Right cardiac atrium (tissue), 5 donors: ENCODE data around the gene CSGALNACT2. TPM values are rescaled to one million over a fixed set of nuclear protein-coding genes. Genes with fewer than 3 reads are reported as not detected.
A peak's percentile ranks its signal among the peaks of the same experiment; 100 is the strongest.

ENCODE experiments used
- ATAC-seq, 2 donors: fragments of 200-7000 bp; cut with Tn5 transposase; one replicate each; pipeline versions ENCODE4 v1.8.0 to v1.9.1; 2020; ENCODE audit warnings: moderate library complexity in 2 of 2, mild to moderate bottlenecking in 1 of 2
- DNase-seq, 3 donors: peaks; one replicate each; pipeline ENCODE4 v3.0.0-alpha.2; 2020
- H3K27ac ChIP-seq: one replicate; pipeline ENCODE4 v1.5.1; 2013; ENCODE audit warnings: mild to moderate bottlenecking, low read length, control low read depth, moderate library complexity
- H3K27me3 ChIP-seq: one replicate; pipeline ENCODE4 v1.6.1; 2013; ENCODE audit not compliant: control insufficient read depth, insufficient read depth
- H3K4me1 ChIP-seq: one replicate; pipeline ENCODE4 v1.6.1; 2013; ENCODE audit warnings: low read length; ENCODE audit not compliant: control insufficient read depth, insufficient read depth
- H3K4me3 ChIP-seq: one replicate; pipeline ENCODE4 v1.5.1; 2013; ENCODE audit warnings: low read length, control low read depth
- H3K9me3 ChIP-seq: one replicate; pipeline ENCODE4 v1.6.1; 2013; ENCODE audit warnings: low read length; ENCODE audit not compliant: control insufficient read depth
- WGBS: extraction: QIAGEN DNeasy Blood & Tissue Kit; methylation state at CpG from one replicate; pipeline ENCODE4 v1.1.7; 2013; 5-methylcytosine and 5-hydroxymethylcytosine counted together
- intact Hi-C, 4 donors: fragments of 100-400 bp; cut with DNase I; formaldehyde crosslinking; loops; one replicate each; pipeline versions ENCODE4 v1.11.0 to v1.14.0; 2022 to 2023
- polyA plus RNA-seq: library from polyadenylated mRNA; stranded (reverse); fragments of 200-250 nt; gene quantifications from one replicate; pipeline ENCODE4 v1.2.3, GENCODE V29; 2013
- total RNA-seq, 4 donors: library from RNA; stranded (reverse); fragmentation: NEBNext Ultra II Directional; extraction: Animal tissue kit (Norgen Biotek cat#: 25700); gene quantifications; one replicate each; pipeline ENCODE4 v1.2.1, GENCODE V29; 2021
- donor health status: healthy with polysubstance abuse.
- donor health status: DM: no; HTN: yes; CAD: no.
- donor health status: DM: no; HTN: no; CAD: no.
- donor health status: DM: no; HTN: yes; CAD: no; lungs with severe emphysema.
- donor health status: DM: yes; HTN: yes; CAD: no.

CSGALNACT2 gene
- total and polyA plus RNA-seq, 5 donors = 5.1 to 17.2 (median 10.4) TPM

GRCh38 chr10:43212043-43212721, 73.9 kb downstream of the CSGALNACT2 start:
- peak in 2 of 3 donors; percentile 7 to 49 for DNase-seq
- Histone ChIP-seq H3K4me1 (no peaks in the 10 kb centered on the region), H3K27me3 (no peaks in the 10 kb centered on the region), H3K9me3 (no peaks in the 10 kb centered on the region), H3K27ac (no peak overlapping the region), H3K4me3 (no peak overlapping the region)
- WGBS = 53% methylated on average over 13 of the region's 13 CpGs
- intact Hi-C loops = no loop called here
- ATAC-seq = peak; percentile 14 to 37

DNA sequence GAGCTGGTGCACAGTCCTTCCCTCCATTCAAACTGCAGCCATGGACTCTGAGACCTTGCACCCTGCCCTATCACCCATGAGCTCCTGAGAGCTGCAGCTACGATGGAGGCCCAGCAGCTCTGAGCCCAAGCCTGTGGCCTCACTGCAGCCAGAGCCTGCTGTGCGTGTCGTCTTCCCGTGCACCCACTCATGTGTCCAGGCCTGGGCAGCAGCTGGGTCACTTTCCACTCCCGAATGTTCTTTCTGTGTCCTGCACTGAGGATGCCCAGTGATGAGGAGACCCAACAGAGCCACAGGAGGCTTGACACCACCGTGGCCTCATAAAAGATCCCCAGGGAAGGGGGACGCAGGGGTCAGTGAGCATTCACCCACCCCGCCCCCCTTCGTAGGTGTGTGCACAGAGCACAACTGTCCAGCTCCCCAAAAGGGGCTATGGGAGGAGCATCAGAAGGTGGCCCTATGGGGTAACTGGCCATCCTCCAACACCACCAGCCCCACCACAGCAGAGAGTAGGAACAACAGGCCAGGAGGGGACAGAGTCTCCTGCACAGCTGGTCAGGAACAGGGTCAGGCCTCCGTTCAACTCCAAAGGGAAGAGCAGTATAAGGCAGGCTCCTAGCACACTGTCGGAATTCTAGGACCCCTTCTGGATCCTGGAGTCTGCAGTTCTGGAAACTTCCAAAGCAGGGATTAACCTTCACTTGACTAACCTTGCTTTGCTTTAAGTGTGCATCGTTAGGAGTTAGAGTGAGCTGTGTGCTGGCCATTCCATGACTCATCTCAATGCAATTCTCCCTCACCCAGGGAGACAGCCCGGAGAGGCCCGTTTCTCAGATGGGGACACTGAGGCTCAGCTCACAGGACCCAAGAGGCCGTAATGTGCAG, 76.1 kb downstream of the CSGALNACT2 start:
- ATAC-seq (no peak), DNase-seq (peak; percentile 1 to 43 (median 28))
- 76% methylated on average over 15 of the region's 15 CpGs for WGBS
- no peak overlapping the region for H3K27ac ChIP-seq
- intact Hi-C loops = no loop called here
- no peaks in the 10 kb centered on the region for H3K9me3 ChIP-seq
- no peaks in the 10 kb centered on the region for H3K4me1 ChIP-seq
- no peak overlapping the region for H3K4me3 ChIP-seq
- H3K27me3 ChIP-seq = no peaks in the 10 kb centered on the region

DNA sequence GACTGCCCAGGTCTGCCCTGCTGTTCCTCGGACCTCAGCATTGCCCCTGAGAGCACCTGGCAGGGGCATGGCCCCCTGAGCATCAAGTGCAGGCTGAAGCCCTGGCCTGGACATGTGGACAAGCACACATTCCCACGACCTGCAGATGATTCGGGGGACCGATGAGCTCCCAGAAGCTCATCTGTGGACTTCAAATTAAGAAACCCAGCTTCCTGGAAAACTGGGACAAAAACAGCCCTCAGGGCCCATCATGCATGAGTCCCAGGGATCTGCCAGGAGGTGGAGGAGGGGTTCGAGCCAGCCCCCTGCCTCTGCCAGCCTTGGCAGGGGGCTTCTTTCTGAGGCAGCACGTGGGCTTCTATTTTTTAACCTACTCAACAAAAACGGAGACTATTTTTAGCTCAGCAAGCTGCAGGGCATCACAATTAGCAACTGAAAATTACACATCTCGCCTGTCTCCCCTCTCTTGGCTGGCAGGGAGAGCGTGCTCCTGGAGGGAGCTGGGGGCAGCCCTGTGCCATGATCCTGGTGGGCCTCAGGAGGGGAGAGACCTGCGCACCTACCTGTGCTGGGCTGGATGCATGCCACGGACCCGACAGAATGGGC, 76.8 kb downstream of the CSGALNACT2 start:
- ATAC-seq = no peak
- no peaks in the 10 kb centered on the region for H3K9me3 ChIP-seq
- no peaks in the 10 kb centered on the region for H3K4me1 ChIP-seq
- DNase-seq = peak in 2 of 3 donors; percentile 30
- 51% methylated on average over 12 of the region's 12 CpGs for WGBS
- no peak overlapping the region for H3K4me3 ChIP-seq
- H3K27me3 ChIP-seq = no peaks in the 10 kb centered on the region
- intact Hi-C loops = no loop called here
- no peak overlapping the region for H3K27ac ChIP-seq

DNA sequence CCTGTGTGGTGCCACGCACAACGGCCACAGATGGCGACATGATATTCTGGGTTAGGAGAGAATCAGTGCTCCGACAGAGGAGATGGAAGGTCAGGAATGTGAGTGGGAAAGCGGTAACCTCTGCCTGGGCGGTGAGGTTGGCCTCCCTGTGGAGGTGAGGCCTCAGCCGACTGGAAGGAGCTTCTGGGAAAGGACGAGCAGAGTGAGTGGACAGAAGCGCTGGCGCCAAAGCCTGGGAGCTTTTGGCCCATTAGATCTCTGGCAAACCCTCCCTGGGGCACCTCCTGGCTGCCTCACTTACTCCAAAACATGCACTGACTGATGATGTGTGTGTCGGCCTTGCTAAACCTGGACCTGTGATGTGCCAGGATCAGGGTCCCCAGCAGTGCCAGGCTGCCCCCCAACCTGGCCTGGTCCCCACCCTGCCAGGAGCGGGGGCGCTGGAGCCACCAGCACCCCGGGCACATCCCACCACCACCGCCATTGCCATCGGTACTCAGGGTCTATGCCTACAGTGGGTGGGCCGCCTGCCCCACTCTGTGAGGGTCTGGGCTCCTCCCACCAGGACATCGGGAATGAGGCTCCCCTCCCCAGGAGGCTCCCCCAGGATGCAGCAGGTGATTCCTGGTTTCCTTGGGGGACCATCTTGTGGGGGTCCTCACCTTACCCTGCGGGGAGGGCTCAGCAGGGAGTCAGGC, 77.7 kb downstream of the CSGALNACT2 start:
- H3K27ac ChIP-seq = no peak overlapping the region
- H3K4me3 ChIP-seq = no peak overlapping the region
- no peaks in the 10 kb centered on the region for H3K4me1 ChIP-seq
- no peaks in the 10 kb centered on the region for H3K9me3 ChIP-seq
- ATAC-seq = no peak
- WGBS = 75% methylated on average over 19 of the region's 19 CpGs
- peak; percentile 3 to 51 (median 27) for DNase-seq
- intact Hi-C loops = no loop called here
- H3K27me3 ChIP-seq = no peaks in the 10 kb centered on the region

GRCh38 chr10:43216931-43217562, 78.8 kb downstream of the CSGALNACT2 start:
- intact Hi-C loops = no loop called here
- H3K9me3 ChIP-seq = no peaks in the 10 kb centered on the region
- no peak for ATAC-seq
- H3K4me3 ChIP-seq = no peak overlapping the region
- WGBS = 83% methylated on average over 15 of the region's 15 CpGs
- H3K27me3 ChIP-seq = no peaks in the 10 kb centered on the region
- no peak overlapping the region for H3K27ac ChIP-seq
- no peaks in the 10 kb centered on the region for H3K4me1 ChIP-seq
- DNase-seq = peak; percentile 4 to 39 (median 29)

GRCh38 chr10:43217563-43218205, 79.4 kb downstream of the CSGALNACT2 start:
- H3K4me3 ChIP-seq = no peak overlapping the region
- intact Hi-C loops = no loop called here
- H3K27me3 ChIP-seq = no peaks in the 10 kb centered on the region
- no peaks in the 10 kb centered on the region for H3K9me3 ChIP-seq
- WGBS = 83% methylated on average over 10 of the region's 10 CpGs
- ATAC-seq (no peak), DNase-seq (peak in 1 of 3 donors; percentile 35)
- H3K27ac ChIP-seq = no peak overlapping the region
- H3K4me1 ChIP-seq = no peaks in the 10 kb centered on the region

DNA sequence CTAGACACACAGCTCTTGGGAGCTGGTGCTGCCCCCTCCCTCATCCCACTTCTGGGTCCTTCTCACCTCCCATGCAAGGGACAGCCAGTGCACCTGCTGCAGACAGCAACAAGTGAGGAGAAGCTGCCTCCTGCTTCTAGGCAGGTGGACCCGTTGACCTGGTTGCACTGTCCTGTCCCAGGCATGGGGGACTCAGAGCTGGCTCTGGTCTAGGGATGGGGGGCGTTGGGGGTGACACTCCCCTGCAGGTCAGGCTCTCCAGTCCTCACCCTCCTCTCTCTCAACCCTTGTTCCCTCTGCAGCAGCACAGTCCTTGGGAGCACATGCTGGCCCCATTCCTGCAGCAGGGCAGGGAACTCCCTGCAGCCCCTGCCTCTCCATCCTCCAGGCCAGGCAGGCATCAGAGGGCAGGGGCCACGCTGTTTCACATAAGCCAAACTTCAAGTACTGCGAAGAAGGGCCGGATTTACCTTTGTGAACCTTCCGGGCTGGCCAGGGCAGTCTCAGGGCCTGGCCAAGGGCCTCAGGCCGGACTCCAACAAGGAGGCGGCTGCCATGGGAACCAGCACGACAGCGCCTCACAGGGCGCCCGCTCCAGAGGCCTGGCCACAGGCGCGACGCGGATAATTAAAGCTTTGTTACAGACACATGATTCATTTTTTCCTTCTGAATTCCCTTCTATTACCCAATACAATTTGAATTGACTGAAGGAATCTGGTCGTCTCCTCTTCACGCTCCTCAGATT, 80.1 kb downstream of the CSGALNACT2 start:
- no peak for ATAC-seq

GRCh38 chr10:43218951-43219837, 80.9 kb downstream of the CSGALNACT2 start:
- no peak overlapping the region for H3K4me3 ChIP-seq
- peak; percentile 2 to 62 (median 30) for DNase-seq
- no peak for ATAC-seq
- 74% methylated on average over 18 of the region's 18 CpGs for WGBS
- H3K4me1 ChIP-seq = no peaks in the 10 kb centered on the region
- intact Hi-C loops = no loop called here
- H3K27me3 ChIP-seq = no peaks in the 10 kb centered on the region
- H3K9me3 ChIP-seq = no peaks in the 10 kb centered on the region
- H3K27ac ChIP-seq = no peak overlapping the region

More for the DNA sequence above, 80.1 kb downstream of the CSGALNACT2 start:
- DNase-seq = peak; percentile 15 to 42 (median 33)
- Histone ChIP-seq H3K4me1 (no peaks in the 10 kb centered on the region), H3K27me3 (no peaks in the 10 kb centered on the region), H3K4me3 (no peak overlapping the region), H3K9me3 (no peaks in the 10 kb centered on the region), H3K27ac (no peak overlapping the region)
- WGBS = 82% methylated on average over 18 of the region's 18 CpGs
- intact Hi-C loops = no loop called here

DNA sequence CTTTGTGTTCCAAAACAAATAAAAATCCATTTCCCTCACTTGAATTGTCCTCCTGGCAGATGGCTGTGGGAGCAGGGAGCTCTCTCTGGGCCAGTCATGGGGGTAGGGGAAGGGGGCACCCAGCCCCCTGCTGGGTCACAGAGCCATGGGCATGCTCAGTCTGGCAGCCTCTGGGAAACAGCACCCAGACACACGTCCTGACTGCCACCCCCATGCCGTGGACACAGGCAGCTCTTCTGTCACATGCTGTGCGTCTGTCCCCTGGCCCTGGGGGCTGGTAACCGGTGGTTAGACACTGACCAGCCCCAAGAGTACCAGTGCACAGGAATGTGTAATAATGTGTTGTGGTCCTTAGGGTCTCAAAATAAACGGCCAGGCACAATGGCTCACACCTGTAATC, 81.6 kb downstream of the CSGALNACT2 start:
- Histone ChIP-seq H3K4me1 (no peaks in the 10 kb centered on the region), H3K27me3 (no peaks in the 10 kb centered on the region), H3K9me3 (no peaks in the 10 kb centered on the region), H3K4me3 (no peak overlapping the region), H3K27ac (no peak overlapping the region)
- 67% methylated on average over 5 of the region's 5 CpGs for WGBS
- ATAC-seq (no peak), DNase-seq (peak in 2 of 3 donors; percentile 2 to 18)
- intact Hi-C loops = no loop called here
